ENCODE results near the gene WNT10A.

- TF ChIP-seq POLR2A (IDR thresholded peaks at IDR 0.05; ENCODE audit: low read length) (no peak), GATA1 (IDR thresholded peaks at IDR 0.05; ENCODE audit: low read depth, low read length) (no peak)
Measured at GRCh38 chr2:218910741-218911140, 30.1 kb downstream of the WNT10A start.
